HG03045 (cell line): ENCODE results near the gene GAS7.

Source experiments
- ATAC-seq: cut with Tn5 transposase; IDR thresholded peaks from one replicate; pipeline ENCODE4 v1.9.1; 2021; ENCODE audit warnings: mild to moderate bottlenecking, moderate library complexity; ENCODE audit not compliant: unreplicated experiment

GAS7 gene

GRCh38 chr17:10198509-10199249, at the start of gene GAS7:
GAS7 (minus strand) TSS chr17:10198606.
- no peak for ATAC-seq

- ATAC-seq = no peak
Measured at GRCh38 chr17:10247810-10248209, 49.4 kb upstream of the GAS7 start.

GRCh38 chr17:10243883-10244844, 45.8 kb upstream of the GAS7 start:
- no peak for ATAC-seq

GRCh38 chr17:10241781-10242180, 43.4 kb upstream of the GAS7 start:
- no peak for ATAC-seq

- ATAC-seq = no peak
Measured at GRCh38 chr17:10238661-10239060, 40.3 kb upstream of the GAS7 start.

- ATAC-seq = no peak
Measured at GRCh38 chr17:10234033-10234432, 35.6 kb upstream of the GAS7 start.

GRCh38 chr17:10233161-10233560, 34.8 kb upstream of the GAS7 start:
- ATAC-seq = no peak

- no peak for ATAC-seq
Measured at GRCh38 chr17:10229181-10229580, 30.8 kb upstream of the GAS7 start.

GRCh38 chr17:10226930-10227695, 28.7 kb upstream of the GAS7 start:
- no peak for ATAC-seq

GRCh38 chr17:10224582-10225195, 26.3 kb upstream of the GAS7 start:
- ATAC-seq = no peak

GRCh38 chr17:10219193-10219592, 20.8 kb upstream of the GAS7 start:
- ATAC-seq = no peak

- no peak for ATAC-seq
Measured at GRCh38 chr17:10217916-10218315, 19.5 kb upstream of the GAS7 start.

GRCh38 chr17:10216213-10216938, 18.0 kb upstream of the GAS7 start:
- ATAC-seq = no peak

GRCh38 chr17:10215286-10215685, 16.9 kb upstream of the GAS7 start:
- ATAC-seq = no peak

GRCh38 chr17:10211666-10212065, 13.3 kb upstream of the GAS7 start:
- ATAC-seq = no peak

GRCh38 chr17:10210151-10210574, 11.8 kb upstream of the GAS7 start:
- no peak for ATAC-seq

GRCh38 chr17:10208604-10209193, 10.3 kb upstream of the GAS7 start:
- ATAC-seq = no peak

- no peak for ATAC-seq
Measured at GRCh38 chr17:10207153-10207552, 8.7 kb upstream of the GAS7 start.

- ATAC-seq = no peak
Measured at GRCh38 chr17:10205549-10206185, 7.3 kb upstream of the GAS7 start.
